ENCODE measurements around the gene RGPD4. TPM values are rescaled to one million over a fixed set of nuclear protein-coding genes. Genes with fewer than 3 reads are reported as not detected.

Gene RGPD4
- total and polyA plus RNA-seq, 2 of the 8 experiments (the other 6 are each of a cell fraction or from before 2014, with no cell fraction given), result not detected

DNA sequence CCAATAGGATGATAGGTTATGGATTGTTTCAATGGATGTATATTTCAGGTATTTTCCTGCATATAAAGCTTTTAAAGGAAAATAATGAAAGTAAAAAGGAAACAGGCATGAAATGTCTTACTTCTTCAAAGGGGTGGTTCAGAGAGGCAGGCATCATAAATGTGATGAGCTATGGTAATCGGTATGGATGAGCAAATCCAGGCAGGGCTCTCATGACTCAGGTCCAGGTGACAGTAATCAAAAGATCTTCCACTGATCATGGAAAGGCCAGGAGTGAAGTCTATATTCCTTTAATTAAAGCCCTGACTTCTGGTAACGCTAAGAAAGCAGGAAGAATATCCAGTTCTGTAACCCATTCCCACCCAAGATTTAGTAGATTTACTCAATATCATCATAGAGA is 48.7 kb upstream of the RGPD4 start:
- Histone ChIP-seq H3K27me3 (replicated peaks in 1 of 4; ENCODE audit: control insufficient read depth in 3 of 4, extremely low read depth in 1 of 4, insufficient read depth in 3 of 4, low read length in 3 of 4) (no peaks in the 10 kb centered on the region), H3K79me2 (ENCODE audit: control insufficient read depth in 1 of 2, insufficient read depth in 2 of 2, low read length in 2 of 2) (no peaks in the 10 kb centered on the region), H3K23ac (ENCODE audit: insufficient read length) (no peak overlapping the region), H3K79me1 (ENCODE audit: low read depth, low read length) (no peaks in the 10 kb centered on the region), H2BK120ac (replicated peaks; ENCODE audit: low read depth, low read length) (no peak overlapping the region), H3K27ac (ENCODE audit: low read depth, low read length) (no peak overlapping the region), H3K14ac (ENCODE audit: insufficient read length) (no peak overlapping the region), H3K4me2 (ENCODE audit: insufficient read depth in 1 of 2, low read depth in 2 of 2, low read length in 2 of 2) (no peak overlapping the region), H4K8ac (ENCODE audit: extremely low read depth, insufficient read depth, low read length) (no peak overlapping the region), H3K9ac (replicated peaks in 1 of 4; ENCODE audit: extremely low read depth in 1 of 4, low read depth in 3 of 4, low read length in 3 of 4) (no peak overlapping the region), H2AFZ (ENCODE audit: low read length) (no peak overlapping the region), H3K4ac (replicated peaks; ENCODE audit: insufficient read length, low read depth, low read length) (no peak overlapping the region), H3K4me1 (replicated peaks in 1 of 4; ENCODE audit: control insufficient read depth in 3 of 4, insufficient read depth in 4 of 4, low read length in 3 of 4) (no peaks in the 10 kb centered on the region), H2AK5ac (ENCODE audit: low read depth, low read length) (no peak overlapping the region), H4K91ac (replicated peaks; ENCODE audit: insufficient read length, low read length) (no peak overlapping the region), H2BK12ac (ENCODE audit: low read depth, low read length) (no peak overlapping the region), H2BK20ac (ENCODE audit: low read length) (no peak overlapping the region), H2BK5ac (ENCODE audit: low read depth, low read length) (no peak overlapping the region), H2BK15ac (ENCODE audit: low read length) (no peak overlapping the region), H4K5ac (ENCODE audit: insufficient read length, low read depth, low read length) (no peak overlapping the region), H3K36me3 (ENCODE audit: control insufficient read depth in 2 of 4, insufficient read depth in 4 of 4, low read length in 3 of 4) (no peaks in the 10 kb centered on the region), H3K9me3 (ENCODE audit: insufficient read depth in 2 of 2, low read depth in 1 of 2, low read length in 1 of 2) (no peaks in the 10 kb centered on the region), H4K20me1 (replicated peaks in 1 of 2; ENCODE audit: control insufficient read depth in 1 of 2, insufficient read depth in 2 of 2, low read length in 2 of 2) (no peaks in the 10 kb centered on the region), H3K4me3 (ENCODE audit: extremely low read depth in 1 of 4, insufficient read depth in 2 of 4, low read depth in 3 of 4, low read length in 4 of 4) (no peak overlapping the region), H3K18ac (ENCODE audit: extremely low read depth, low read length) (no peak overlapping the region), H3K56ac (replicated peaks; ENCODE audit: insufficient read length, low read depth, low read length) (no peak overlapping the region), H3K23me2 (ENCODE audit: low read depth, low read length) (no peaks in the 10 kb centered on the region)
- CTCF ChIA-PET (ENCODE audit: partially characterized antibody), result interaction anchor here (2.1 kb wide), 1 partner anchor 9 kb away, joined by 4 read pairs; no protein-coding TSS in a partner anchor
- TF ChIP-seq, protein P1, sequence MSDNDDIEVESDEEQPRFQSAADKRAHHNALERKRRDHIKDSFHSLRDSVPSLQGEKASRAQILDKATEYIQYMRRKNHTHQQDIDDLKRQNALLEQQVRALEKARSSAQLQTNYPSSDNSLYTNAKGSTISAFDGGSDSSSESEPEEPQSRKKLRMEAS (IDR thresholded peaks at IDR 0.05), result no peak
- TF ChIP-seq TCF12 (IDR thresholded peaks at IDR 0.05; ENCODE audit: low read depth, low read length), result no peak
- no peak for TF ChIP-seq SAP30 (IDR thresholded peaks at IDR 0.05; ENCODE audit: insufficient read depth, insufficient replicate concordance, low read length)
- no peak for TF ChIP-seq KDM5A (IDR thresholded peaks at IDR 0.05; ENCODE audit: low read length)
- no peak for TF ChIP-seq SUZ12 (IDR thresholded peaks at IDR 0.05; ENCODE audit: low read length)
- TF ChIP-seq, protein P2, sequence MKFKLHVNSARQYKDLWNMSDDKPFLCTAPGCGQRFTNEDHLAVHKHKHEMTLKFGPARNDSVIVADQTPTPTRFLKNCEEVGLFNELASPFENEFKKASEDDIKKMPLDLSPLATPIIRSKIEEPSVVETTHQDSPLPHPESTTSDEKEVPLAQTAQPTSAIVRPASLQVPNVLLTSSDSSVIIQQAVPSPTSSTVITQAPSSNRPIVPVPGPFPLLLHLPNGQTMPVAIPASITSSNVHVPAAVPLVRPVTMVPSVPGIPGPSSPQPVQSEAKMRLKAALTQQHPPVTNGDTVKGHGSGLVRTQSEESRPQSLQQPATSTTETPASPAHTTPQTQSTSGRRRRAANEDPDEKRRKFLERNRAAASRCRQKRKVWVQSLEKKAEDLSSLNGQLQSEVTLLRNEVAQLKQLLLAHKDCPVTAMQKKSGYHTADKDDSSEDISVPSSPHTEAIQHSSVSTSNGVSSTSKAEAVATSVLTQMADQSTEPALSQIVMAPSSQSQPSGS (IDR thresholded peaks at IDR 0.05; ENCODE audit: low read length), result no peak
- TF ChIP-seq CHD2 (IDR thresholded peaks at IDR 0.05; ENCODE audit: low read length), result no peak
- no peak for TF ChIP-seq SP1 (IDR thresholded peaks at IDR 0.05; ENCODE audit: low read depth, low read length)
- no peak for TF ChIP-seq TBP (IDR thresholded peaks at IDR 0.05; ENCODE audit: low read depth, low read length)
- TF ChIP-seq TAF1 (IDR thresholded peaks at IDR 0.05; ENCODE audit: low read depth, low read length), result no peak
- no peak for TF ChIP-seq SIRT6 (IDR thresholded peaks at IDR 0.05; ENCODE audit: low read length)
- TF ChIP-seq ZNF274 (IDR thresholded peaks at IDR 0.05; ENCODE audit: borderline replicate concordance, extremely low read depth, low read length), result no peak
- TF ChIP-seq RBBP5 (IDR thresholded peaks at IDR 0.05; ENCODE audit: borderline replicate concordance, low read depth, low read length), result no peak
- FAIRE-seq, result no peak
- no peak for DNase-seq (ENCODE audit: low read depth in 1 of 2, low spot score in 2 of 2)
- WGBS, 2 experiments (ENCODE audit: extremely low coverage in 1 of 2, insufficient coverage in 1 of 2, insufficient read length in 1 of 2, insufficient replicate concordance in 2 of 2, low coverage in 1 of 2, low lambda C conversion rate in 2 of 2, missing lambda C conversion rate in 1 of 2), result 89% methylated on average over 2 of the region's 2 CpGs; no CpG with 5 or more reads in 1 of the 2 experiments
- POLR2A ChIA-PET (ENCODE audit: partially characterized antibody), result no interaction called here
